HG03159 (cell line): ENCODE data around the gene RILPL1.
"Not testable (repeated sequence)": the region's sequence is repeated elsewhere in the genome, so short reads cannot be mapped to it uniquely, and the experiment has no call there.

Experiments
- ATAC-seq: cut with Tn5 transposase; IDR thresholded peaks from one replicate; pipeline ENCODE4 v1.9.1; 2021; ENCODE audit warnings: mild to moderate bottlenecking, moderate library complexity; ENCODE audit not compliant: unreplicated experiment

RILPL1 gene, protein sequence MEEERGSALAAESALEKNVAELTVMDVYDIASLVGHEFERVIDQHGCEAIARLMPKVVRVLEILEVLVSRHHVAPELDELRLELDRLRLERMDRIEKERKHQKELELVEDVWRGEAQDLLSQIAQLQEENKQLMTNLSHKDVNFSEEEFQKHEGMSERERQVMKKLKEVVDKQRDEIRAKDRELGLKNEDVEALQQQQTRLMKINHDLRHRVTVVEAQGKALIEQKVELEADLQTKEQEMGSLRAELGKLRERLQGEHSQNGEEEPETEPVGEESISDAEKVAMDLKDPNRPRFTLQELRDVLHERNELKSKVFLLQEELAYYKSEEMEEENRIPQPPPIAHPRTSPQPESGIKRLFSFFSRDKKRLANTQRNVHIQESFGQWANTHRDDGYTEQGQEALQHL

DNA sequence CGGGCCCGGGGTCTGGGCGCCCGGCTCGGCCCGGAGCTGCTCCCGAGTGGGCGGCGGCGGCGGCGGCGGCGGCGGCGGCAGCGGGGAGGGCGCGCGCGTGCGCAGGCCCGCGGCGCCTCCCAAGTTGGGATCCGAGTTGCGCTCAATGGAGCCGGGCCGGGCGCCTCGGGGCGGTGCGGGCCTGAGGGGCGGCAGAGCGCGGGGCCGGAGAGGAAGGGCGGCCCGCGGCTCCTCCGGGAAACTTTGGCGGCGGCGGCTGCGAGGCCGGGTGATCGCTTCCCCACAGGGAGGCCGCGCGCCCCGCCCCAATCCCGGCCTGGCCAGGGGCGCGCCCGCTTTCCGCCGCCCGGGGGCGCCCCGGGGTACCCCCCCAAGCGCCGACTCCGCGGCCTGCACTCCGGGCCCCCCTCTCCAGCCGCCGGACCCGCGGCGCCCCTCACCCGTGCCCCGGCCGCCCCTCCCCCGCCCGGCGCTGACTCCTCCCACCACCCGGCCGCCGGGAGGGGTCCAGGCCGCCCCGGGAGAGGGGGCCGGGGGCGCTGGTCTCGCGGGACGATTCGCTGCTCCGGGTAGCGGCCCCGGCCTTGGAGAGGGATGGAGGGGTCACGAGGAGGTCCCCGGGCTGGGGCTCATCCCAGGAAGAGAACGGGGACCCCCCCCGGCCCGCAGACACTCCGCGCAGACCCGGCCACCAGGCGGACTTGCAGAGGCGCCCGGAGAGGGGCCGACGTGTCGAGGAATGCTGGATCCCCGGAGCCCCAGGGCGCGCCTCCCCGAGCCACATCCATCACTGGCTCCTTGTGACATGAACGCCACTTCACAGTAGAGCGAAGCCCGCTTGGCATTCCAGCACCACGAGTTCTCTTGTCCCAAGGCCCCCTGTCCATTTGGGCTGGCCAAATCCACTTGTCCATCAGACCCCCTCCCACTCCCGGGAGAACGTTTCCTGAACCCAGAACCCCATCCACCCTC, at the start of gene RILPL1:
Gene RILPL1, minus strand, starts transcription at position 48 of the 972 bp plus-strand sequence. CDS start 237 bp downstream, outside the sequence.
- peak; percentile 61 for ATAC-seq

DNA sequence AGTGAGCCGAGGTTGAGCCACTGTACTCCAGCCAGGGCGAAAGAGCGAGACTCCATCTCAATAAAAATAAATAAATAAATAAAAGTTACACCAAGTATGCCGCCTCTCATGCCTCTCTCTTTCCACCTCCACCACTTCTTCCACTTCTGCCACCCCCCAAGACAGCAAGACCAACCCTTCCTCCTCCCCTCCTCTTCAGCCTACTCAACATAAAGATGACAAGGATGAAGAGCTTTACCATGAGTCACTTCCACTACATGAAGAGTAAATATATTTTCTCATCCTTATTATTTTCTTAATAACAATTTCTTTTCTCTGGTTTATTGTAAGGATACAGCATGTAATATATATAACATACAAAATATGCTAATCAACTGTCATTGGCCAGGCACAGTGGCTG, 47.3 kb upstream of the RILPL1 start:
- ATAC-seq: no peak

DNA sequence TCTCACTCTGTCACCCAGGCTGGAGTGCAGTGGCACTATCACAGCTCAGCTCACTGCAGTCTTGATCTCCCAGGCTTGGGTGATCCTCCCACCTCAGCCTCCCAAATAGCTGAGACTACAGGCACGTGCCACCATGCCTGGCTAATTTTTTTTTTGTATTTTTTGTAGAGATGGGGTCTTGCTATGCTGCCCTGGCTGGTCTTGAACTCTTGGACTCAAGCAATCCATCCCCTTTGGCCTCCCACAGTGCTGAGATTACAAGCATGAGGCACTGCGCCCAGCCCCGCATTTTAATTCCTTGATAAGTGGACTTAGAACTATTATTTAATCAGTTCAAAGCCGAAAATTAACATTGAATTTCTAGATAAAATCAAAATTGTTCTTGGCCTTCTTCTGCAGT, 45.3 kb upstream of the RILPL1 start:
- not testable (repeated sequence) for ATAC-seq

DNA sequence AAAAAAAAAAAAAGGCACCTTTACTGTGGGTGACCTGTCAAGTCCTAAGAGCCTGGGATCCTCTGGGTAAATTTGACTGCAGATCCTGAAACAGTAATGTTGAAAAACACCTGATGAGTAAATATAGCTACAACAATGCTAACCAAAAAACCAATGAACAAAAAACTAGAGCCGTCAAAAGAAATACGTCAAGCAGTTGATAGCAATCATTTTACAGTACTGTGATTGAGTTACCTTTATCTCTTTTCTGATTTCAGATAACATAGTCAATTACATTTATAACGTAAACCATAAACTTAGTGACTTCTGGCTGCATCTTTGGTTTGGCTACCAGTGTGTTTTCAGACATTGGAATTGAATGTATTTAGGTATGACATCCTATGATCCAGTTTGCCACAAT, 44.7 kb upstream of the RILPL1 start:
- no peak for ATAC-seq

DNA sequence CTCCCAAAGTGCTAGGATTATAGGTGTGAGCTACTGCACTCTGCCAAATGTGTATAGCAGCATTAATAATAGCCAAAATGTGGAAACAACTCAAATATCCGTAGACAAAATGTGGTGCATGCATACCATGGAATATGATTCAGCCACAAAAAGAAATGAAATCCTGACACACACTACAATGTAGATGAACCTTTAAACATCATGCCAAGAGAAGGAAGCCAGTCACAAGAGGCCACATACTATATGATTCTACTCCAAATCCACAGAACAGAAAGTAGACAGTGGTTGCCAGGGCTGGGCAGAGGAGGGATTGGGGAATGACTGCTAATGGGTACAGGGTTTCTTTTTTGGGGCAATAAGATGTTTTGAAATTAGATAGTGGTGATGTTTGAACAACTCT, 43.1 kb upstream of the RILPL1 start:
- ATAC-seq: no peak

DNA sequence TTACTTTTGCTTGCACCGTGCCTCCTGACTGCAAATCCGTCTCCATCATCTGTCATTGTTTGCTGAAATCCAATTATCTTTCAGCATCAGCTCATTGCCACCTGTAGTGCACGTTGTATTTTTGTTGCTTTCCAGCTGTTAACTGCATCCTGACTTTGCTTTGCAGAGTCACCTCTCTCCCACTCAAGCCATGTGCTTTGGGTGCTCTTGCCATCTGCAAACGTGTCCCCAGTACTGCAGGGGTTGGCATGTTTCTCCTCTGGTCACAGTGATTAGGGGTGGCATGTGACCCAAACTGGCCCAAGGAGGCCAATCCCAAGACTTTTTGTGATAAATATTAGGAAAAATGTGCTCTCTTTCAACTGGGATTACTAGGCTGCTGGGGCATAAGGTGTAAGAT, 40.4 kb upstream of the RILPL1 start:
- no peak for ATAC-seq

DNA sequence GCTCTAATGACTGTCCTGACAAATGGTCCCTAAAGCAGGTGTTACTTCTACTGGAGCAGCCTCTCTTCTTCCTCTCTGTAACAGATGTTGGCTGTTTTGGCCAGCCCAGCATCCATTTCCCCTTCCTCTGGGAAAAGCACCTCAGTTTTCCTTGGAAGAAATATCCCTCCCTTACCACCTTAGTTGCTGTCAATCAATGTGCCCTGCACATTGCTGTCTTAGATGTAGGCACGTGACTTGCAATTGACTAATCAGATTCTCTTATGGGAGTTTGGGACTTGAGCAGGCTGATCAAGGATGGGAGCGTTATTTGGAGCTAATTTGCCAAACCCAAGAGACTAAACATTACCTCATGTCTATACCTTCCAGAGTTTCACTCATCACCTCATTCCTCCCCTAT, 38.9 kb upstream of the RILPL1 start:
- no peak for ATAC-seq

DNA sequence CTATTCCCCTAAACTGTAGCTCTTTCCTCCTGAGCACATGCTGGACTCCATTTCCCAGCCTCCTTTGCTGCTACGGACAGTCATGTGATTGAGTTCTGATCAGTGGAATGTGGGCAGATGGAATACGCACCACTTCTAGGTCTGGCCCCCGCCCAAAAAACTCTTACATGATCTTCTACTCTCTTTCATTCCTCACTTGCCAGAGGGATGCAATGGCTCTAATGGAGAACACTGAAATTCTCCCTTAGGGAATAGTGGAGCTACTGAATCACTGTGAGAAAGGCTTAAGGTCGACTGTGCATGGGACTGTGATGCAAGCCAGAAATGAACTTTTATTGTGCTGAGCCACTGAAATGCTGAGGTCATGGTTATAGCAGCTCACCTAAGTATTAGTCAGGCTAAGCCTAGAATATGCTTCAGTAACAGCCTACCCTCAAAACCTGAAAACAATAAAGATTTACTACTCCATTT, 37.9 kb upstream of the RILPL1 start:
- ATAC-seq: no peak

DNA sequence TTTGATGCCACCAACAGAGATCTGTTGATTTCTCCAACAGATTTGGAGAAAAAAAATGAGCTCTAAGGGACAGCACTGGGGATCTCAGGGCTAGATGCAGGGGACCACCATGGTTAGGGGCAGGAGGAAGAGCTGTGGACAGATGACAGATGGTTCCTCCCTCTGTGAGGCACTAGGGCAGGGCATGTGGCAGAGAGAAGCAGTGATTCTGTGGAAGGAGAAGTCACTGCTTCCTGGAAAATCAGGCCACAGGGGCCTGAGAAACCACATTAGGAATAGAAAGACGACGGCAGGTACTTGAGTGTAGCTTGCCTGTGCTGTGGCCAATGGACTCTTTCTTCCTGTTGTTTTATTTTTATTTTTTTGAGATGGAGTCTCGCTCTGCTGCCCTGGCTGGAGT, 25.9 kb upstream of the RILPL1 start:
- no peak for ATAC-seq

DNA sequence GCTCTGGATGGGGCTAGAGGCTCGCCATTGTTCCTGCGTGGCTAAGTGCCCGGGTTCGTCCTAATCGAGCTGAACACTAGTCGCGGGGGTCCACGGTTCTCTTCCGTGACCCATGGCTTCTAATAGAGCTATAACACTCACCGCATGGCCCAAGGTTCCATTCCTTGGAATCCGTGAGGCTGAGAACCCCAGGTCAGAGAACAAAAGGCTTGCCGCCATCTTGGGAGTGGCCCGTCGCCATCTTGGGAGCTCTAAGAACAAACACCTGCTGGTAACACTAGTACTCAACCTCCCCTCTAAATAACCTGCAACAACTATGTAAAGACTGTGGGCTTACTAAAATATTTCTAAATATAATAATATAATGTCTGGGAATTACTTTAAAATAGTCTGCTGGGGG, 25.0 kb upstream of the RILPL1 start:
- not testable (repeated sequence) for ATAC-seq

DNA sequence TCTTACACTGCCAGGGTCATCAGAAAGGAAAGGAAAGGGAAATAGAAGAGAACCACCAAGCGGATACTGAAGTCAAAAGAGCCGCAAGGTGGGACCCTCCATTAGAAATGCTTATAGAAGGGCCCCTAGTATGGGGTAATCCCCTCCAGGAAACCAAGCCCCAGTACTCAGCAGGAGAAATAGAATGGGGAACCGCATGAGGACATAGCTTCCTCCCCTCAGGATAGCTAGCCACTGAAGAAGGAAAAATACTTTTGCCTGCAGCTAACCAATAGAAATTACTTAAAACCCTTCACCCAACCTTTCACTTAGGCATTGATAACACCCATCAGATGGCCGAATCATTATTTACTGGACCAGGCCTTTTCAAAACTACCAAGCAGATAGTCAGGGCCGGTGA, 21.3 kb upstream of the RILPL1 start:
- not testable (repeated sequence) for ATAC-seq

DNA sequence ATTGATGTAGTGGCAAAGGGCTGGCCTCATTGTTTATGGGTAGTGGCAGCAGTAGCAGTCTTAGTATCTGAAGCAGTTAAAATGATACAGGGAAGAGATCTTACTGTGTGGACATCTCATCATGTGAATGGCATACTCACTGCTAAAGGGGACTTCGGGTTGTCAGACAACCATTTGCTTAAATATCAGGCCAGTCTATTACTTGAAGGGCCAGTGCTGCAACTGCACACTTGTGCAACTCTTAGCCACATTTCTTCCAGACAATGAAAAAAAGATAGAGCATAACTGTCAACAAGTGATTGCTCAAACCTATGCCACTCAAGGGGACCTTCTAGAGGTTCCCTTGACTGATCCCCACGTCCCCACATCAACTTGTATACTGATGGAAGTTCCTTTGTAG, 20.6 kb upstream of the RILPL1 start:
- ATAC-seq: not testable (repeated sequence)

DNA sequence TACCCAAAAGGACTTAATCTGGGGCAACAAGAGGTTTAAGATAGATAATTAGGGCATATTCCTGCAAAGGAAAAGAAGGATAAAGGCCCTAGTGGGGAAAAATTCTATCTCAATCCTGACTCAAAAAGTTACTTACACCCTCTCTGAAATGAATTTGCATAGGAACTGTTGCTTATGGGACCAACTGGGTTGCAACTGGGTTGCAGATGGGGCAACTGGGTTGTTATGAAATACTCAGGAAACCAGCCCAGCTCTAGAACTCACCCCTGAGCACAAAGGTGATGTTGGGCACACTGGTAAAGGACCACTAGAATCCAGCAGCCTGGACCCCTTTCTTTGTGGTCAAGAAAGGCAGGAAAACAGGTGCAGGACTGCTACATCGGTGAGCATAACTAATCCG, 17.2 kb upstream of the RILPL1 start:
- ATAC-seq: no peak

DNA sequence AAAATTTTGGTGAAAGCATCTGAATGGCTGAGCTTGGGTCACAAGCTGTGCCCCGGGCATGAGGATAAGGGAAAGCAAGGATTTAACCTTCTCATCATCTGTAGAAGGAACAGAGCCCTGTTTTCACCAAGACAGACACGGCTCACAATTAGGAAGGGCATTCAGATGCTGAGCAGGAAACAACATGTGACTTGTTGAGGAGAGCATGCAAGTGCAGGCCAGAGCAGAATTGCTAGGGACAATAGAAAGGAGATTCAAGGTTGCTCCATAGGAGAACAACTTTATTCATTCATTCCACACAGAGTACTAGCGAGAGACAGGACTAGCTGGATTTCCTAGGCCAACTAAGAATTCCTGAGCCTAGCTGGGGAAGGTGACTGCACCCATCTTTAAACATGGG, 14.6 kb upstream of the RILPL1 start:
- no peak for ATAC-seq

DNA sequence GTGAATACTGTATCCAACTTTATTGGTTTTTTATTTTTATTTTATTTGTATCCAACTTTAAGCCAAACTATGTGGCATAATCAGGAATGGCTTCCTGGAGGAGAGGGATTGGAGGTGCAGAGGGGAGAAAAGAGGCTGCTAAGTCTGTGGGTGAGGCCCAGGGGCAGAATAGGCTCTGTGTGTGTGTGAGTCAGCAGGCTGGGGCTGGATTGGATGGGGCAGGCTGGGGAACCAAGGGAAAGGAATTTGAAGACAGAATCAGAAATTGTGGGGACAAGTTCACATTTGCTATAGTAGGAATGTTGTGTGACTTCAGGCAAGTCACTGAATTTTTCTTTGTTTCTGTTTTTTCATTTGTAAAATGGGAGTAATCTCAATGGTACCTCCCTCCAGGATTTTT, 12.8 kb upstream of the RILPL1 start:
- no peak for ATAC-seq

DNA sequence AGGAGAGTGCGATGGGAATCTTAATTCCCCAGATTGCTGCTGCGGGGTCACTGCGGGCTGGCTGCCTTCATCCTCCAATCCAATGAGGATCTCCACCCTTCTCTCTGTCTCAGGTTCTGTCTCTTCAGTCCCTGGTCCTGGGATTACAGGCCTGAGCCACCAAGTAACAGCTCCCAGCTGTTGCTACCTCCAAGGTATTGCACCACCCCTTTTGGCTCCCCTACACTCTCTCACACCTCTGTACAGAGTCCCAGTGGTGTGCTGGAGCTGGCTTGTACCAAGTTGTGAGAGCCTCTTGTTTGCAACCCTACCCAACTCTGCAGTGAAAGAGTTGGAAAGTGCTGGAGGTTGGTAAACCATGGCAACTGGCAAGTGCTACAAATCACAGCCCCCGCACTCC, 10.0 kb upstream of the RILPL1 start:
- ATAC-seq: no peak

DNA sequence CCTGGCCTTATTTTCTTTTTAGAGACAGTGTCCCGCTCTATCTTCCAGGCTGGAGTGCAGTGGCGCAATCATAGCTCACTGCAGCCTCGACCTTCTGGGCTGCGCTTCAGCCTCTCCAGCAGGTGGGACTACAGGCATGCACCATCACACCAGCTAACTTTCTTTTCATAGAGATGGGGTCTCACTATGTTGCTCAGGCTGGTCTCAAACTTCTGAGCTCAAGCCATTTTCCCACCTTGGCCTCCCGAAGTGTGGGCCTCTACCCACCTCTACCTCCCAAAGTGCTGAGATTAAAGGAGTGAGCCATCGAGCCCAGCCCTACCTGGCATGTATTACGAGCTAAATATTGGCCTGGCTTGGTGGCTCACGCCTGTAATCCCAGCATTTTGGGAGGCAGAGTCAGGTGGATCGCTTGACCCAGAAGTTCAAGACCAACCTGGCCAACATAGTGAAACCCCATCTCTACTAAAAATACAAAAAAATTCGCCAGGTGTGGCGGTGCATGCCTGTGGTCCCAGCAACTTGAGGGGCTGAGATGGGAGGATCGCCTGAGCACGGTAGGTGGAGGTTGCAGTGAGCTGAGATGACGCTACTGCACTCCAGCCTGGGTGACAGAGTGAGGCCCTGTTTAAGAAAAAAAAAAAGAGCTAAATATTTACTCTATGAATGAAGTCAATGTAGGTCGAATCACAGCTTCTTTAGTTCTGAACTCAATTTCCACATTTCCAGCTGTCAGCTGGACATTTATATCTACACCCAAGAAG, 7.6 kb upstream of the RILPL1 start:
- ATAC-seq: no peak

DNA sequence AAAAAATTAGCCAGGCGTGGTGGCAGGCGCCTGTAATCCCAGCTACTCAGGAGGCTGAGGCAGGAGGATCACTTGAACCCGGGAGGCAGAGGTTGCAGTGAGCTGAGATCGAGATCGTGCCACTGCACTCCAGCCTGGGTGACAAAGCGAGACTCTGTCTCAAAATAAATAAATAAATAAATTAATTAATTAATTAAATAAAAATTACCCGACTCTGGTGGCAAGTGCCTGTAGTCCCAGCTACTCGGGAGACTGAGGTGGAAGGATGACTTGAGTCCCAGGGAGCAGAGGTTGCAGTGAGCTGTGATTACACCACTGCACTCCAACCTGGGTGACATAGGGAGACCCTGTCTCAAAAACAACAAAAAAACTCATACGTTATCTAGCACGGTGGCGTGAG, 2.4 kb upstream of the RILPL1 start:
- ATAC-seq: not testable (repeated sequence)

DNA sequence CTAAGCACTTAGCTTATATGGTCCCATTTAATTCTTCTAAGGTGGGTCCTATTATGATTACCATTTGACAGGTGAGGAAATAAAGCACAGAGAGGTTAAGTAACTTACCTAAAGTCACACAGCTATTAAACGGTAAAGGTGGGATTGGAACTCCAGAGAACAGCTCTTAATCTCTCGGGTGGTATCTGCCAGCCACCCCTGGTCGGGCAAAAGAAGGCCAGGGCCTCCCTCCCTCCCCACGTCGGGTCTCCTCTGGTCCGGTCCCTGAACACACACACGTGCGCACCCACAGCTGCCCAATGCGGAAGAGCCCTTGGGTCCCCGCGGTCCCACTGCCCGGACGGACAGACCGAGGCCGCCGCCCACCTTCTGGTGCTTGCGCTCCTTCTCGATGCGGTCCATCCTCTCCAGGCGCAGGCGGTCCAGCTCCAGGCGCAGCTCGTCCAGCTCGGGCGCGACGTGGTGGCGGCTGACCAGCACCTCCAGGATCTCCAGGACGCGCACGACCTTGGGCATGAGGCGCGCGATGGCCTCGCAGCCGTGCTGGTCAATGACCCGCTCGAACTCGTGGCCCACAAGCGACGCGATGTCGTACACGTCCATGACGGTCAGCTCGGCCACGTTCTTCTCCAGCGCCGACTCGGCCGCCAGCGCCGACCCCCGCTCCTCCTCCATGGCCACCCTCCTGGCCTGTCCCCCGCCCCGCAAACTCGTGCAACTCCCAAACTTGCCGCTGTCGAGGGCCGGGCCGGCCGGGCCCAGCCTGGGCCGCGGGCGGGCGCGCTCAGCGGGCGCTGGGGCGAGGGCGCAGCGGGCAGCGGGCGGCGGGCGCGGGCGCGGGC, 490 bp downstream of the RILPL1 start:
- ATAC-seq: peak; percentile 36

DNA sequence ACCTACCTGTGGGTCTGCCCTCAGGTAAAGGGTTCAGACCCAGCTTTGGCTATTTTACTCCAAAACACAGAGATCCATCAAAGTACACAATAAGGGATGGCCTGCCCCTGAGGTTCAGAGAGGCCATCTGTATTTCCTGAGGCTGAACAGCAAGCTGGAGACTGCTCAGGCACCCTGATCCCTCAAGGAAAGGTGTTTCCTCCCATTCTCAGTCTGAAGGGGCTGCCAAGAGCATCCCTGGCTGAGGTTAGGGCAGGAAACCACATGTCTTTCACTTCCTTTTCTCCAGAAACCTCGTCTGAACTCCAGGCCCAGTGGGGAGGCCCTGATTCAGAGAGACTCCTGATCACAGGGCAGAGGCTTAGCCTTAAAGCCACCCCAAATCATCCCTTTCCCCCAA, 1.5 kb downstream of the RILPL1 start:
- no peak for ATAC-seq
